H1 (cell line): ENCODE data around the gene FGD6. TPM values are rescaled to one million over a fixed set of nuclear protein-coding genes. Genes with fewer than 3 reads are reported as not detected.

ENCODE experiments used
- CTCF ChIA-PET: fragments of 300-600 bp; sonication (Branson Sonifier 250); formaldehyde crosslinking; loops from one replicate; lab custom pipeline; 2021; ENCODE audit not compliant: partially characterized antibody; lab: Charles Lee
- POLR2A ChIA-PET: fragments of 300-600 bp; sonication (Branson Sonifier 250); formaldehyde crosslinking; loops from one replicate; lab custom pipeline; 2021; ENCODE audit warnings: inconsistent platforms; ENCODE audit not compliant: partially characterized antibody; lab: Charles Lee
- DNase-seq, 2 experiments: peaks; one replicate each; pipeline versions ENCODE4 v3.0.0 to v3.0.0-alpha.2; 2010 to 2022; ENCODE audit warnings: low spot score in 2 of 2, low read depth in 1 of 2, mixed read lengths in 1 of 2
- FAIRE-seq: peaks from 2 replicates; lab custom pipeline; 2011; peaks lifted over from hg19 to GRCh38; lab: Jason Lieb, UNC
- H2AFZ ChIP-seq: 2 replicates; pipeline ENCODE4 v1.8.1; 2012; ENCODE audit warnings: low read length, inconsistent platforms
- H2AK5ac ChIP-seq: 2 replicates; pipeline ENCODE4 v1.6.1; 2013; ENCODE audit warnings: low read depth, low read length
- H2BK120ac ChIP-seq: replicated peaks from 2 replicates; pipeline ENCODE3; 2013; ENCODE audit warnings: low read depth, low read length, inconsistent platforms
- H2BK12ac ChIP-seq: 2 replicates; pipeline ENCODE4 v1.6.1; 2013; ENCODE audit warnings: low read depth, low read length
- H2BK15ac ChIP-seq: 2 replicates; pipeline ENCODE4 v1.6.1; 2013; ENCODE audit warnings: low read length
- H2BK20ac ChIP-seq: 2 replicates; pipeline ENCODE4 v1.6.1; 2013; ENCODE audit warnings: low read length
- H2BK5ac ChIP-seq: 2 replicates; pipeline ENCODE4 v1.6.1; 2013; ENCODE audit warnings: low read depth, low read length
- H3K14ac ChIP-seq: 2 replicates; pipeline ENCODE4 v1.6.1; 2013; ENCODE audit warnings: inconsistent platforms; ENCODE audit not compliant: insufficient read length
- H3K18ac ChIP-seq: 2 replicates; pipeline ENCODE4 v1.6.1; 2013; ENCODE audit warnings: low read length; ENCODE audit errors: extremely low read depth
- H3K23ac ChIP-seq: 2 replicates; pipeline ENCODE4 v1.6.1; 2013; ENCODE audit warnings: inconsistent platforms; ENCODE audit not compliant: insufficient read length
- H3K23me2 ChIP-seq: 2 replicates; pipeline ENCODE4 v1.6.1; 2013; ENCODE audit warnings: low read depth, low read length
- H3K27ac ChIP-seq: 2 replicates; pipeline ENCODE4 v1.6.1; 2011; ENCODE audit warnings: low read depth, low read length, inconsistent platforms
- H3K27me3 ChIP-seq, 4 experiments: replicated peaks in 1 of 4; 1 replicate in 1 of 4; 2 replicates in 3 of 4; pipeline versions ENCODE4 v1.6.1 to v1.8.1; 2011 to 2013; ENCODE audit warnings: low read length in 3 of 4, mild to moderate bottlenecking in 3 of 4, inconsistent platforms in 2 of 4, mixed read lengths in 2 of 4, moderate library complexity in 1 of 4; ENCODE audit not compliant: control insufficient read depth in 3 of 4, insufficient read depth in 3 of 4; ENCODE audit errors: extremely low read depth in 1 of 4
- H3K36me3 ChIP-seq, 4 experiments: 2 replicates each; pipeline versions ENCODE4 v1.6.1 to v1.8.1; 2011 to 2013; ENCODE audit warnings: mild to moderate bottlenecking in 4 of 4, low read length in 3 of 4, moderate library complexity in 2 of 4, control low read depth in 1 of 4, inconsistent platforms in 1 of 4; ENCODE audit not compliant: insufficient read depth in 4 of 4, control insufficient read depth in 2 of 4
- H3K4ac ChIP-seq: replicated peaks from 2 replicates; pipeline ENCODE3; 2013; ENCODE audit warnings: low read length, low read depth, mixed read lengths, inconsistent platforms; ENCODE audit not compliant: insufficient read length
- H3K4me1 ChIP-seq, 4 experiments: replicated peaks in 1 of 4; 1 replicate in 1 of 4; 2 replicates in 3 of 4; pipeline versions ENCODE4 v1.6.1 to v1.8.1; 2011 to 2013; ENCODE audit warnings: low read length in 3 of 4, inconsistent platforms in 2 of 4, mixed read lengths in 1 of 4; ENCODE audit not compliant: insufficient read depth in 4 of 4, control insufficient read depth in 3 of 4
- H3K4me2 ChIP-seq, 2 experiments: 2 replicates each; pipeline versions ENCODE4 v1.6.1 to v1.8.1; 2011 to 2013; ENCODE audit warnings: low read depth in 2 of 2, low read length in 2 of 2, control low read depth in 1 of 2, inconsistent platforms in 1 of 2, mild to moderate bottlenecking in 1 of 2; ENCODE audit not compliant: insufficient read depth in 1 of 2
- H3K4me3 ChIP-seq, 4 experiments: fragments of 200-600, 300-600 bp in 1 of 4; sonication (generic), shearing (Covaris generic), sonication (Bioruptor Twin) in 1 of 4; 2 replicates each; pipeline versions ENCODE4 v1.5.1 to v1.8.1; 2011 to 2016; ENCODE audit warnings: low read length in 4 of 4, low read depth in 3 of 4, control low read depth in 2 of 4, inconsistent platforms in 2 of 4, mild to moderate bottlenecking in 2 of 4, mixed read lengths in 1 of 4, moderate library complexity in 1 of 4; ENCODE audit not compliant: insufficient read depth in 2 of 4; ENCODE audit errors: extremely low read depth in 1 of 4
- H3K56ac ChIP-seq: replicated peaks from 2 replicates; pipeline ENCODE3; 2013; ENCODE audit warnings: low read depth, mild to moderate bottlenecking, mixed read lengths, low read length, inconsistent platforms; ENCODE audit not compliant: insufficient read length
- H3K79me1 ChIP-seq: 2 replicates; pipeline ENCODE4 v1.6.1; 2013; ENCODE audit warnings: low read depth, low read length, control low read depth
- H3K79me2 ChIP-seq, 2 experiments: 2 replicates each; pipeline versions ENCODE4 v1.6.1 to v1.8.1; 2012 to 2013; ENCODE audit warnings: low read length in 2 of 2, mild to moderate bottlenecking in 2 of 2, inconsistent platforms in 1 of 2; ENCODE audit not compliant: insufficient read depth in 2 of 2, control insufficient read depth in 1 of 2
- H3K9ac ChIP-seq, 4 experiments: replicated peaks in 1 of 4; 1 replicate in 1 of 4; 2 replicates in 3 of 4; pipeline versions ENCODE4 v1.6.1 to v1.8.1; 2011 to 2013; ENCODE audit warnings: low read depth in 3 of 4, low read length in 3 of 4, control low read depth in 2 of 4, mild to moderate bottlenecking in 2 of 4, moderate library complexity in 2 of 4, inconsistent platforms in 1 of 4; ENCODE audit errors: extremely low read depth in 1 of 4
- H3K9me3 ChIP-seq, 2 experiments: 2 replicates each; pipeline versions ENCODE4 v1.6.1 to v1.8.1; 2012 to 2013; ENCODE audit warnings: mild to moderate bottlenecking in 2 of 2, moderate library complexity in 2 of 2, control low read depth in 1 of 2, inconsistent platforms in 1 of 2, low read depth in 1 of 2, low read length in 1 of 2, mixed read lengths in 1 of 2; ENCODE audit not compliant: insufficient read depth in 2 of 2
- H4K20me1 ChIP-seq, 2 experiments: replicated peaks in 1 of 2; 2 replicates each; pipeline versions ENCODE3 to v1.8.1; 2011 to 2013; ENCODE audit warnings: inconsistent platforms in 2 of 2, low read length in 2 of 2, mild to moderate bottlenecking in 1 of 2; ENCODE audit not compliant: insufficient read depth in 2 of 2, control insufficient read depth in 1 of 2
- H4K5ac ChIP-seq: 2 replicates; pipeline ENCODE4 v1.6.1; 2013; ENCODE audit warnings: low read length, low read depth, mixed read lengths, inconsistent platforms; ENCODE audit not compliant: insufficient read length
- H4K8ac ChIP-seq: 2 replicates; pipeline ENCODE4 v1.8.0; 2013; ENCODE audit warnings: mild to moderate bottlenecking, moderate library complexity, low read length, inconsistent platforms; ENCODE audit not compliant: insufficient read depth; ENCODE audit errors: extremely low read depth
- H4K91ac ChIP-seq: replicated peaks from 2 replicates; pipeline ENCODE3; 2013; ENCODE audit warnings: low read length, mixed read lengths, inconsistent platforms; ENCODE audit not compliant: insufficient read length
- ASH2L ChIP-seq: fragments of 200-600, 300-600 bp; sonication (generic); IDR thresholded peaks from one replicate; pipeline ENCODE4 v1.7.1; 2017; ENCODE audit warnings: low read length
- CBX5 ChIP-seq: fragments of 300-800, 300-1000 bp; sonication (generic); IDR thresholded peaks from 2 replicates; pipeline ENCODE4 v1.7.1; 2016; ENCODE audit warnings: antibody characterized with exemption, low read length, low read depth
- CHD1 ChIP-seq: IDR thresholded peaks from 2 replicates; pipeline ENCODE4 v1.6.1; 2012; ENCODE audit warnings: low read depth, low read length, improper control_type of control experiment
- CREB1 ChIP-seq: IDR thresholded peaks from 2 replicates; pipeline ENCODE4 v1.6.1; 2012; ENCODE audit warnings: inconsistent platforms
- E2F6 ChIP-seq: IDR thresholded peaks from 2 replicates; pipeline ENCODE4 v1.6.1; 2012; ENCODE audit warnings: inconsistent platforms
- FOSL1 ChIP-seq: IDR thresholded peaks from 2 replicates; pipeline ENCODE4 v1.6.1; 2011; ENCODE audit warnings: mild to moderate bottlenecking, low read depth, low read length, moderate library complexity; ENCODE audit not compliant: insufficient read depth
- NRF1 ChIP-seq: IDR thresholded peaks from 2 replicates; pipeline ENCODE4 v1.6.1; 2011; ENCODE audit warnings: mild to moderate bottlenecking, low read depth, low read length, improper control_type of control experiment
- POLR2AphosphoS5 ChIP-seq: IDR thresholded peaks from 2 replicates; pipeline ENCODE4 v1.6.1; 2011; ENCODE audit warnings: low read depth, low read length
- RBBP5 ChIP-seq: IDR thresholded peaks from 2 replicates; pipeline ENCODE4 v1.7.1; 2012; ENCODE audit warnings: low read depth, mild to moderate bottlenecking, inconsistent platforms, low read length, moderate library complexity, borderline replicate concordance
- SAP30 ChIP-seq: fragments of 300-600 bp; sonication (generic); IDR thresholded peaks from 2 replicates; pipeline ENCODE4 v1.7.1; 2012; ENCODE audit warnings: low read length, moderate library complexity, mild to moderate bottlenecking, inconsistent platforms; ENCODE audit not compliant: insufficient read depth, insufficient replicate concordance
- SIX5 ChIP-seq: IDR thresholded peaks from 2 replicates; pipeline ENCODE4 v1.6.1; 2011; ENCODE audit warnings: mild to moderate bottlenecking, low read depth, low read length
- SUZ12 ChIP-seq: fragments of 200-600 bp; sonication (generic); IDR thresholded peaks from 2 replicates; pipeline ENCODE4 v1.6.1; 2012; ENCODE audit warnings: mild to moderate bottlenecking, inconsistent platforms, low read length, moderate library complexity, mixed read lengths
- ZNF274 ChIP-seq: IDR thresholded peaks from 2 replicates; pipeline ENCODE4 v1.7.0; 2012; ENCODE audit warnings: low read length, borderline replicate concordance; ENCODE audit errors: extremely low read depth
- WGBS, 2 experiments: shearing (Covaris generic) in 1 of 2; methylation state at CpG; one replicate each; pipeline versions ENCODE4 v1.1.6 to v1.1.7; 2013 to 2015; ENCODE audit warnings: low lambda C conversion rate in 2 of 2, mixed read lengths in 2 of 2, inconsistent platforms in 1 of 2, low coverage in 1 of 2, missing lambda C conversion rate in 1 of 2; ENCODE audit not compliant: insufficient replicate concordance in 2 of 2, insufficient coverage in 1 of 2, insufficient read length in 1 of 2; ENCODE audit errors: extremely low coverage in 1 of 2, missing lambda C conversion rate in 1 of 2; 5-methylcytosine and 5-hydroxymethylcytosine counted together
- polyA plus RNA-seq, 7 experiments: library from polyadenylated mRNA; depleted of rRNA in 3 of 7; stranded (reverse) in 5 of 7; unstranded in 2 of 7; fragments of >200 nt in 5 of 7; fragments of 200-250 nt in 2 of 7; gene quantifications; 1 replicate in 5 of 7; 2 replicates in 1 of 7; 4 replicates in 1 of 7; pipeline versions ENCODE4 v1.2.1 to v1.2.3, GENCODE V29; 2011 to 2013; ENCODE audit warnings: missing spikeins in 2 of 7, mixed read lengths in 2 of 7
- total RNA-seq: library from RNA; stranded (reverse); fragmentation: NEBNext Ultra II Directional; extraction: Animal tissue kit (Norgen Biotek cat#: 25700); gene quantifications from 2 replicates; pipeline ENCODE4 v1.2.1, GENCODE V29; 2021

Gene FGD6
- total and polyA plus RNA-seq, 2 of the 8 experiments (the other 6 are each of a cell fraction or from before 2014, with no cell fraction given), result 12.2 to 24.3 TPM

DNA sequence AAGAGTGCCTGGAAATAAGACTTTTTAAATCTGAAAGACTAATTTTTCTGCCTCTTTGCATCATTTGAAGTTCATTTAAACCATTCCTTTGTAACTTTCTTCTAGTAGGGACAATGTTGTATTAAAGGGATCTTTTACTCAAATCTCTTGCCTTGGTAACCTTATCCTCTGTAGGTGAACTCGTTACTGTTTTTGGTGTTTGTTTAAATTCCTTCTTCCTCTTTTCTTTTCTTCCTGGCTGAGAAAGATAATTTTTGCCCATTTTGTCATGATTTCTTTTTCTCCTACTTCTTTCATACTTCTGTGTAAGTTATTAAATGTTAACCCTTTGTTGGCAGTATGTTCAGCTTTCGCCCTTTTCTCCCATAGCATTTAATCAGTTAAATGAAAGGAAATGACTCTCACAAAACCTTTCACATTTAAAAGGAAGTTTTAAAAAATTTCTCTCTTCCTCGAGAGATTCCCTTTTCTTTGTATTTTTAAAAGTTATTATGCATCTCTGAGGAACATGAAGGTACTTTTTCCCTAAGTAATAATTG lies 10.6 kb upstream of the FGD6 start:
- Histone ChIP-seq H2BK15ac (no peak overlapping the region), H2BK5ac (no peak overlapping the region), H3K56ac (no peak overlapping the region), H2AFZ (no peak overlapping the region), H3K23me2 (no peaks in the 10 kb centered on the region), H2AK5ac (no peak overlapping the region), H3K27me3 (no peaks in the 10 kb centered on the region), H4K20me1 (peaks cover 0 to 5% of the 10 kb centered on the region in 2 experiments), H3K79me2 (peaks cover 10 to 96% of the 10 kb centered on the region in 2 experiments), H2BK20ac (no peak overlapping the region), H3K9me3 (no peaks in the 10 kb centered on the region), H3K79me1 (peaks cover 7% of the 10 kb centered on the region), H3K23ac (no peak overlapping the region), H4K8ac (no peak overlapping the region), H2BK120ac (no peak overlapping the region), H2BK12ac (no peak overlapping the region), H3K14ac (no peak overlapping the region), H4K91ac (no peak overlapping the region), H3K4me2 (no peak overlapping the region), H3K9ac (no peak overlapping the region), H3K36me3 (peaks cover 0 to 22% (median 3%) of the 10 kb centered on the region in 4 experiments; a peak in 4 of 8 replicates), H3K4me3 (no peak overlapping the region), H4K5ac (no peak overlapping the region), H3K4ac (no peak overlapping the region), H3K27ac (no peak overlapping the region), H3K4me1 (no peaks in the 10 kb centered on the region), H3K18ac (no peak overlapping the region)
- FAIRE-seq, result no peak
- 81% methylated on average over 3 of the region's 3 CpGs; no CpG with 5 or more reads in 1 of the 2 experiments for WGBS, 2 experiments
- POLR2A ChIA-PET, result interaction anchor here (0.6 to 4.5 kb wide), 2 partner anchors 11 to 186 kb away, joined by 3 to 17 read pairs; partner anchors contain the start of genes FGD6 and VEZT
- CTCF ChIA-PET, result interaction anchor here (0.6 kb wide), 1 partner anchor 224 kb away, joined by 3 read pairs; no protein-coding TSS in a partner anchor
- no peak for DNase-seq
- TF ChIP-seq POLR2AphosphoS5 (no peak), FOSL1 (no peak), CHD1 (no peak), E2F6 (no peak), ASH2L (no peak), SAP30 (no peak), SIX5 (no peak), NRF1 (no peak), CREB1 (no peak), CBX5 (no peak), SUZ12 (no peak), ZNF274 (no peak), RBBP5 (no peak)
